Posterior vena cava (tissue), 2 donors: Measurements from ENCODE around the gene SLC44A1. TPM values are rescaled to one million over a fixed set of nuclear protein-coding genes. Genes with fewer than 3 reads are reported as not detected.

Experiments
- DNase-seq: peaks from one replicate; pipeline ENCODE4 v3.0.0-alpha.2; 2020; ENCODE audit warnings: low spot score
- intact Hi-C, 2 donors: fragments of 100-400 bp; cut with DNase I; formaldehyde crosslinking; loops; one replicate each; pipeline versions ENCODE4 v1.14.1 to v1.14.2; 2022 to 2023
- total RNA-seq, 2 donors: library from RNA; stranded (reverse); fragmentation: NEBNext Ultra II Directional; extraction: Animal tissue kit (Norgen Biotek cat#: 25700); gene quantifications; one replicate each; pipeline ENCODE4 v1.2.1, GENCODE V29; 2021
- donor health status: DM: yes; HTN: yes; CAD: no.
- donor health status: DM: yes; HTN: yes; CAD: no.

SLC44A1 gene
- total RNA-seq, 2 donors from 2014 or later = 34.1 to 41.6 TPM

GRCh38 chr9:105357937-105358336, 113.5 kb downstream of the SLC44A1 start:
- intact Hi-C loops = no loop called here
- DNase-seq = no peak

- no peak for DNase-seq
- intact Hi-C loops = no loop called here
These were observed 115.4 kb downstream of the SLC44A1 start for GRCh38 chr9:105359892-105360291.

GRCh38 chr9:105360344-105360743, 115.9 kb downstream of the SLC44A1 start:
- intact Hi-C loops = no loop called here

GRCh38 chr9:105361873-105362272, 117.4 kb downstream of the SLC44A1 start:
- intact Hi-C loops = no loop called here
- DNase-seq = no peak

More at GRCh38 chr9:105360344-105360743, 115.9 kb downstream of the SLC44A1 start:
- no peak for DNase-seq

- no peak for DNase-seq
- intact Hi-C loops = no loop called here
These were observed 118.0 kb downstream of the SLC44A1 start for GRCh38 chr9:105362470-105362869.

GRCh38 chr9:105363837-105364236, 119.4 kb downstream of the SLC44A1 start:
- DNase-seq = no peak
- intact Hi-C loops = no loop called here

- no peak for DNase-seq
- intact Hi-C loops = no loop called here
These were observed 125.5 kb downstream of the SLC44A1 start for GRCh38 chr9:105369911-105370310.

- no peak for DNase-seq
- intact Hi-C loops = no loop called here
These were observed 129.3 kb downstream of the SLC44A1 start for GRCh38 chr9:105373723-105374122.

GRCh38 chr9:105375323-105375722, 130.9 kb downstream of the SLC44A1 start:
- no peak for DNase-seq
- intact Hi-C loops = no loop called here

- no peak for DNase-seq
- intact Hi-C loops = no loop called here
These were observed 132.4 kb downstream of the SLC44A1 start for GRCh38 chr9:105376893-105377292.

- no peak for DNase-seq
- intact Hi-C loops = no loop called here
These were observed 141.0 kb downstream of the SLC44A1 start for GRCh38 chr9:105385381-105385985.

- DNase-seq = no peak
- intact Hi-C loops = no loop called here
These were observed 145.3 kb downstream of the SLC44A1 start for GRCh38 chr9:105389796-105390195.

- no peak for DNase-seq
- intact Hi-C loops = no loop called here
These were observed 146.4 kb downstream of the SLC44A1 start for GRCh38 chr9:105390871-105391270.

- intact Hi-C loops = no loop called here
- no peak for DNase-seq
These were observed 146.8 kb downstream of the SLC44A1 start for GRCh38 chr9:105391288-105391687.

GRCh38 chr9:105392531-105392930, 148.1 kb downstream of the SLC44A1 start:
- DNase-seq = no peak
- intact Hi-C loops = no loop called here

- intact Hi-C loops = no loop called here
- DNase-seq = no peak
These were observed 149.3 kb downstream of the SLC44A1 start for GRCh38 chr9:105393576-105394344.

GRCh38 chr9:105396441-105396840, 152.0 kb downstream of the SLC44A1 start:
- intact Hi-C loops = no loop called here
- no peak for DNase-seq

GRCh38 chr9:105396901-105397300, 152.4 kb downstream of the SLC44A1 start:
- DNase-seq = no peak
- intact Hi-C loops = no loop called here

- intact Hi-C loops = no loop called here
These were observed 154.7 kb downstream of the SLC44A1 start for GRCh38 chr9:105399117-105399516.

GRCh38 chr9:105401651-105402050, 157.2 kb downstream of the SLC44A1 start:
- intact Hi-C loops = no loop called here
- no peak for DNase-seq

More at GRCh38 chr9:105399117-105399516, 154.7 kb downstream of the SLC44A1 start:
- DNase-seq = no peak
